Measurements from ENCODE around the gene ULK3.

Gene ULK3

GRCh38 chr15:74835312-74835823, 7.6 kb downstream of the ULK3 start:
- no peak for DNase-seq (ENCODE audit: low read depth)
- H3K4me3 ChIP-seq (ENCODE audit: low read length) = no peak overlapping the region
- TF ChIP-seq, protein P1, sequence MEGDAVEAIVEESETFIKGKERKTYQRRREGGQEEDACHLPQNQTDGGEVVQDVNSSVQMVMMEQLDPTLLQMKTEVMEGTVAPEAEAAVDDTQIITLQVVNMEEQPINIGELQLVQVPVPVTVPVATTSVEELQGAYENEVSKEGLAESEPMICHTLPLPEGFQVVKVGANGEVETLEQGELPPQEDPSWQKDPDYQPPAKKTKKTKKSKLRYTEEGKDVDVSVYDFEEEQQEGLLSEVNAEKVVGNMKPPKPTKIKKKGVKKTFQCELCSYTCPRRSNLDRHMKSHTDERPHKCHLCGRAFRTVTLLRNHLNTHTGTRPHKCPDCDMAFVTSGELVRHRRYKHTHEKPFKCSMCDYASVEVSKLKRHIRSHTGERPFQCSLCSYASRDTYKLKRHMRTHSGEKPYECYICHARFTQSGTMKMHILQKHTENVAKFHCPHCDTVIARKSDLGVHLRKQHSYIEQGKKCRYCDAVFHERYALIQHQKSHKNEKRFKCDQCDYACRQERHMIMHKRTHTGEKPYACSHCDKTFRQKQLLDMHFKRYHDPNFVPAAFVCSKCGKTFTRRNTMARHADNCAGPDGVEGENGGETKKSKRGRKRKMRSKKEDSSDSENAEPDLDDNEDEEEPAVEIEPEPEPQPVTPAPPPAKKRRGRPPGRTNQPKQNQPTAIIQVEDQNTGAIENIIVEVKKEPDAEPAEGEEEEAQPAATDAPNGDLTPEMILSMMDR (conservative IDR thresholded peaks at IDR 0.05; ENCODE audit: low read depth, low read length) = peak; percentile 94

DNA sequence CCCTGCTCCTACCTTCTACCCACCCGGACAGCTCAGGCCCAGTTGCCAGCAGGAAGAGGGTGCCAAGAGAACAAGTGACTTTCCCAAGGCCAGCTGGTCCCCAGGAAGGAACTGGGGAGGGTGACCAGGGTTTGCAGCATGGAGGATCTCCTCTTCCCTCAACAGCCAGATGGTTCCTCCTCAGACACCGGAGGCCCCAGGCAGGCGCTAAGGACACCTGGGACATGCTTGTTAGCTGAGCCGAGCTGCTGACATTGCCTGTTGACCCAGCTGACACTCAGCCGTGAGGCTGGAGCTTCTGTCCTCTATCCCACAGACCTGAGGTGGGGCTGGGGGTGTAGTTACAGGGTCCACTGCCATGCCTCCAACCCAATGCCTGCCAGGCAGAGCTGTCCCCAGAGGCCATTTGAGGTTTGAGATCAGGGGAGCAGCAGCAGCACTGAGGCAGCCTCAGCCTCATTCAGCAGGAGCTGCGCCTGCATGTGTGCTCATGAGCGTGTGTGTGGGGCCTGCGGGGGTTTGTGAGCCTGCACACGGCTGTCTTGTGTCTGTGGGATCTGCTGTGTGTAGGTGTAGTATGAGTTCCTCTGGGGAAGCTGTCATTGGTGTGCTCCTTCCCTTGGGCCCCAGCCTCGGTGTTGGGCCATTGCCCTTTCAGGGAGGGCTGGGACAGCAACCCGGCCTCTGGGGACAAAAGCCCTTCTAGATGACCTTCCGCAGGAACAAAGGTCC, 9.4 kb downstream of the ULK3 start:
- TF ChIP-seq, protein P1 (conservative IDR thresholded peaks at IDR 0.05; ENCODE audit: low read depth, low read length) = no peak
- H3K4me3 ChIP-seq (ENCODE audit: low read length) = no peak overlapping the region
- DNase-seq (ENCODE audit: low read depth) = no peak

- DNase-seq (ENCODE audit: low read depth) = no peak
- TF ChIP-seq, protein P1 (conservative IDR thresholded peaks at IDR 0.05; ENCODE audit: low read depth, low read length) = no peak
Observed at GRCh38 chr15:74832826-74833225, 10.1 kb downstream of the ULK3 start.

GRCh38 chr15:74831813-74832495, 11.0 kb downstream of the ULK3 start:
- TF ChIP-seq, protein P1 (conservative IDR thresholded peaks at IDR 0.05; ENCODE audit: low read depth, low read length) = no peak
- DNase-seq (ENCODE audit: low read depth) = no peak
- no peak overlapping the region for H3K4me3 ChIP-seq (ENCODE audit: low read length)

More at GRCh38 chr15:74832826-74833225, 10.1 kb downstream of the ULK3 start:
- H3K4me3 ChIP-seq (ENCODE audit: low read length) = no peak overlapping the region

DNA sequence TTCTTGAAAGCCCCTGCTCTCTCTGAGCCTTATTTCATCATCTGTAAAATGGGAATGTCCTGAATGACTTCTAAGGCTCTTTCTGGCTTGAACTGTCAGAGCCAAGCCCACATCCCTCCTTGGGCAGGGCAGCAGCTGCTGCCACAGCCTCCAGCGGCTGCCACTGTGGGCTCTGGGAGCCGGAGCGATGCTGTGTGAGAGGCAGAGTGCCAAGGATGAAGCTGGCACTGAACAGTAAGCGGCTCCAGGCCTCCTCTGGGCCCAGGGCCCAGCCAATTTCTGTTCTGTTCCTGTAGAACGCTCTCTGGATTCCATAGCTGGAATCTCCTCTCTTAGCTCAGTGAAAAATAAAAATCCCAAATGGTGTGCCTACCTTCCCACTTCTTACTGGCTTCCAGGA, 12.1 kb downstream of the ULK3 start:
- TF ChIP-seq, protein P1 (conservative IDR thresholded peaks at IDR 0.05; ENCODE audit: low read depth, low read length) = no peak
- no peak overlapping the region for H3K4me3 ChIP-seq (ENCODE audit: low read length)
- DNase-seq (ENCODE audit: low read depth) = no peak

DNA sequence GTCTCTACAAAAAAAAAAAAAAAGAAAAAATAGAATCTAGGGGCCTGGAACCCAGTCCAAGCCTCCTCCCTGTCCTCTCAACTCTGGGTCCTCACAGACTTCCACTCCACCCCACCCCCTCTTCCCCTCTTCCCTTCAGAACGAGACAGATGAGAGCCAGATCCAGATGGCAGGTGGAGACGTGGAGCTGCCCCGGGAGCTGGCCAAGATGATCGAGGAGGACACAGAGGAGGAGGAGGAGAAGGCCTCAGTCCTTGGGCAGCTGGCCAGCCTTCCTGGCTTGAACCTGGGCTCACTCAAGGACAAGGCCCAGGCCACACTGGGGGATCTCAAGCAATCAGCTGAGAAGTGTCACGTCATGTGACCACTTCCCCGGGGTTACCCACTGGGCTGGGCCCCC, 13.0 kb downstream of the ULK3 start:
- TF ChIP-seq, protein P1 (conservative IDR thresholded peaks at IDR 0.05; ENCODE audit: low read depth, low read length) = no peak
- no peak for DNase-seq (ENCODE audit: low read depth)
- H3K4me3 ChIP-seq (ENCODE audit: low read length) = no peak overlapping the region

Data from retinal pigment epithelial cell (primary cell).